ENCODE data around the gene FANCM. TPM values are rescaled to one million over a fixed set of nuclear protein-coding genes. Genes with fewer than 3 reads are reported as not detected.
"Not testable (repeated sequence)": the region's sequence is repeated elsewhere in the genome, so short reads cannot be mapped to it uniquely, and the experiment has no call there.

Gene FANCM
- total RNA-seq, 1 donor from 2014 or later, result 6.8 TPM

DNA sequence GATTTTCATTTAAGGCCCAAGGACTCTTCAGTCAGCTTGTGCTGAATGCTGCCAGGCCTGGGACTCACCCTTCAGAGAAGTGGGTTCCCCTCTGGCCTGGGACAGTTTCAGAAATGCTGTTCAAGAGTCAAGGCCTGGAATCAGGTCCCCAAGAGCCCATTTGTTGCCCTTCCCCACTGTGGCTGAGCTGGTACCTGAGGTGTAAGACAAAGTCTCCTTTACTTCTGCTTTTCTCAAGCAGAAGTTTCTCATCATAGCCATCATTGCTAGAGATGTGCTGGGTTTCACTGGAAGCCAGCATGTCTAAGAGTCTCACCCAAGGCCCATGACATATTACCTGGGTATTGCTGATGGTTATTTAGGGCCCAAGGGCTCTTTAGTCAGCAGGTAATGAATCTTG, 8.9 kb downstream of the FANCM start:
- no peak for DNase-seq (ENCODE audit: low read depth)

GRCh38 chr14:45145214-45145613, 9.5 kb downstream of the FANCM start:
- no peak for DNase-seq (ENCODE audit: low read depth)

- no peak for DNase-seq (ENCODE audit: low read depth)
Observed at GRCh38 chr14:45149602-45150001, 13.9 kb downstream of the FANCM start.

- DNase-seq (ENCODE audit: low read depth), result no peak
Observed at GRCh38 chr14:45150386-45150890, 14.7 kb downstream of the FANCM start.

GRCh38 chr14:45156067-45156466, 20.3 kb downstream of the FANCM start:
- DNase-seq (ENCODE audit: low read depth), result no peak

DNA sequence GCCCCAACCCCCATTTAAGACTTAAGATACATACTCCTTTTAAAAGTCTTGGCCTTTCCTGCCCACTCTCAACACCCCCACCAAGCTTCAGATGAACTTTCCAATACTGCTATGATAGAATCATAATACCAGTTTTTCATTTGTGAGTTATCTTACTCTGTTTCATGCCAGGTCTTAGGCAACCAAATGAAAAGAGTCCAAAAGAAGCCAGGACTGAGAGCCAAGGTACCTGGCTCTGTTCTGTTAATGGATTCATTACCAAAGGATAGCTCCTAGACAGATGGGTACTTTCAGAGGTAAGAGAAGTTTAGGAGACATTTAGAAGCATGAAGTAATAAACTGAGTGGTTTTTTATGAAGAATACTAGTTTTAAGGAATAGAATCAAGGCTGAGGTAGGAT, 34.2 kb downstream of the FANCM start:
- no peak for DNase-seq (ENCODE audit: low read depth)

DNA sequence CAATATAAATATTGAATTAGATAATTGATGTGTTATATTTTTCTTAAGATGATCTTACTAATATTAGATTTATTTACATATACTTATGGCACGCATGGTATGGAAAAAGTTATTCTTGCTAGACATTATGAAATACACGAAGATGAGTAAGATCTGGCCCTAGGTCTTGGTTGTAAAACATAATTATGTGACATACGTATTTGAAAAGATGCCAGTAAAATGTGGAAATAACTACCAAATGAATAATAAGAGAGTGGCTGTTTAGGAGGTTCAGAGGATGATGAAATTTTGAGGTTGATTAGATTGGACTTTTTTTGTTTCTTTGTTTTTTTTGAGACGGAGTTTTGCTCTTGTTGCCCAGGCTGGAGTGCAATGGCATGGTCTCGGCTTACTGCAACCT, 41.3 kb downstream of the FANCM start:
- no peak for DNase-seq (ENCODE audit: low read depth)

GRCh38 chr14:45181329-45181728, 45.6 kb downstream of the FANCM start:
- no peak for DNase-seq (ENCODE audit: low read depth)

DNA sequence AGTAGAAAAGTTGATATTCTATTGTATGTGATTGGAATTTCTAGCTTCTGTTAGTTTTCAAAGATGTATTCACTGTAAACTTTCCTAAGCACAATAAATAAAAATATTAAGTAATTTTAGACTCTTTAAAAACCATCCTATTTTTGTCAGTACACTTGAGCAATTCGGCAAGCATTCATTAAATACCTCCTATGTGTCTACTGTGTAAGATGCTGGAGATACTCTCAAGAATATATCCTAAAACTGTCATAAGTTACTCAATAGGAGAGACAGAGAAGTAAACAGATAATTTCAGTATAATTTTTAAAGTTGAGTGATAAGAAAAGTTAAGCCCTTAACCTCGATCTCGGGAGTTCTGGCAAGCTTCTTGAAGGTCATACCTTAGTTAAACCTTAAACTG, 46.1 kb downstream of the FANCM start:
- no peak for DNase-seq (ENCODE audit: low read depth)

DNA sequence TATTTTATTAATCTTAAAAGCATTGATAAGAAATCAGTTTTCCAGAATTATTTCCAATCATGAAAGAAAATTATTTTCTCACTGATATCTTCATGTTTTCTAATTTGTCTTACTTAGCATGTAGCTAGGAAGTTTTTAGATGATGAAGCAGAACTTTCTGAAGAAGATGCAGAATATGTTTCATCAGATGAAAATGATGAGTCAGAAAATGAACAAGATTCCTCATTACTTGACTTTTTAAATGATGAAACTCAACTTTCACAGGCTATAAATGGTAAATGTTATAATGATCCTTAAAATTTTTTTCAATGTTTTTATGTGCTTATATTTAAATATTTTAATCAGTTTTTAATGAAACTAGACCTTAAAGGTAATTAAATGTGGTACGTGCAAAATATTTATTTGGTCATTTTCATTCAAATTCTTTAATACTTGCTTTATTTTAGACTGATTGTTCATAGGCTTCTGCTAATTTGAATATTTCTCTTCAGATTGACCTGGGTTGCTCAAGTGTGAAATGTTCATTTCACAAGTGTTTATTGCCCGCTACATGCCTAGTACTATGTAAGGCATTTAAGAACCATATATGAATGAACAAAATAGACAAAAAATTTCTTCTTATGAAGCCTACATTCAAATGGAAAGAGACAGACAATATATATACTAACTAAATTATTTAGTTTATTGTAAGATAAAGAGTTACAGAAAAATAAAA, 49.5 kb downstream of the FANCM start:
- no peak for DNase-seq (ENCODE audit: low read depth)

GRCh38 chr14:45194964-45195363, 59.2 kb downstream of the FANCM start:
- no peak for DNase-seq (ENCODE audit: low read depth)

DNA sequence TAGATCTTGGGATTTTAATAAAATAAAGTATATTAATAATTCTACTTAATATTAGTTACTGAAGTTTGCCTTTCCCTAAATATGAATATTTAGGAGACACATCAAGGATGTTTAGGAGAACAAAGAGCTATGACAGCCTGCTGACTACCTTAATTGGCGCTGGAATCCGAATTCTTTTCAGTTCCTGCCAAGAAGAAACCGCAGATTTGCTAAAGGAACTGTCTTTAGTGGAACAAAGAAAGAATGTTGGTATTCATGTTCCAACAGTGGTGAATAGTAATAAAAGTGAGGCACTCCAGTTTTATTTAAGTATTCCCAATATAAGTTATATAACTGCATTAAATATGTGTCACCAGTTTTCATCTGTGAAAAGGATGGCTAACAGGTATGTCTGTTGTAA, 62.8 kb downstream of the FANCM start:
- DNase-seq (ENCODE audit: low read depth), result no peak

GRCh38 chr14:45199230-45199629, 63.5 kb downstream of the FANCM start:
- peak; percentile 7 for DNase-seq (ENCODE audit: low read depth)

GRCh38 chr14:45201905-45202304, 66.2 kb downstream of the FANCM start:
- peak; percentile 10 for DNase-seq (ENCODE audit: low read depth)

DNA sequence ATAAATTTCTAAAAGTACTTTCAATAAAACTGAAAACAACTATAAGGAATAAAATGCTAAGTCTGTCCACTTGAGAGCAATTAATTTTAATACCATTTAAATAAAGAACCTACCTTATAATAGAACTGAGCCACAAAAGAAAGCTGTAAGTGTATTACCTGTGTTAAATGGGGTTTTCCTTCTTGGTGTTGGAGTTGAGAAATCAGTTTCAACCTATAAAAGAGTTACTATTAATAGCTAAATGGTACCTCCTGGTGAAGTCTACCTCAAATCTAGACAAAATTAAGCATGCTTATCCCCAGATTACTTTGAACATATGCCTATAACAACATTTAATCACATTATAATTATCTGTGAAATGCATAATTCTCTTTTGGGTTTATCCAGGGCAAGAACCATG, 68.5 kb downstream of the FANCM start:
- DNase-seq (ENCODE audit: low read depth), result no peak

GRCh38 chr14:45210159-45210558, 74.4 kb downstream of the FANCM start:
- no peak for DNase-seq (ENCODE audit: low read depth)

- peak; percentile 14 for DNase-seq (ENCODE audit: low read depth)
Observed at GRCh38 chr14:45211295-45211694, 75.6 kb downstream of the FANCM start.

- DNase-seq (ENCODE audit: low read depth), result peak; percentile 56
Observed at GRCh38 chr14:45212231-45212630, 76.5 kb downstream of the FANCM start.

DNA sequence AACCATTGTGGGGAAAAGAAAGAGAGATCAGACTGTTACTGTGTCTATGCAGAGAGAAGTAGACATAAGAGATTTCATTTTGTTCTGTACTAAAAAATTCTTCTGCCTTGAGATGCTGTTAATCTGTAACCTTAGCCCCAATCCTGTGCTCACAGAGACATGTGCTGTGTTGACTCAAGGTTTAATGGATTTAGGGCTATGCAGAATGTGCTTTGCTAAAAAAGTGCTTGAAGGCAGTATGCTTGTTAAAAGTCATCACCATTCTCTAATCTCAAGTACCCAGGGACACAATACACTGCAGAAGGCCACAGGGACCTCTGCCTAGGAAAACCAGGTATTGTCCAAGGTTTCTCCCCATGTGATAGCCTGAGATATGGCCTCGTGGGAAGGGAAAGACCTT, 78.0 kb downstream of the FANCM start:
- DNase-seq (ENCODE audit: low read depth), result peak; percentile 66

- DNase-seq (ENCODE audit: low read depth), result not testable (repeated sequence)
Observed at GRCh38 chr14:45214341-45214740, 78.6 kb downstream of the FANCM start.

DNA sequence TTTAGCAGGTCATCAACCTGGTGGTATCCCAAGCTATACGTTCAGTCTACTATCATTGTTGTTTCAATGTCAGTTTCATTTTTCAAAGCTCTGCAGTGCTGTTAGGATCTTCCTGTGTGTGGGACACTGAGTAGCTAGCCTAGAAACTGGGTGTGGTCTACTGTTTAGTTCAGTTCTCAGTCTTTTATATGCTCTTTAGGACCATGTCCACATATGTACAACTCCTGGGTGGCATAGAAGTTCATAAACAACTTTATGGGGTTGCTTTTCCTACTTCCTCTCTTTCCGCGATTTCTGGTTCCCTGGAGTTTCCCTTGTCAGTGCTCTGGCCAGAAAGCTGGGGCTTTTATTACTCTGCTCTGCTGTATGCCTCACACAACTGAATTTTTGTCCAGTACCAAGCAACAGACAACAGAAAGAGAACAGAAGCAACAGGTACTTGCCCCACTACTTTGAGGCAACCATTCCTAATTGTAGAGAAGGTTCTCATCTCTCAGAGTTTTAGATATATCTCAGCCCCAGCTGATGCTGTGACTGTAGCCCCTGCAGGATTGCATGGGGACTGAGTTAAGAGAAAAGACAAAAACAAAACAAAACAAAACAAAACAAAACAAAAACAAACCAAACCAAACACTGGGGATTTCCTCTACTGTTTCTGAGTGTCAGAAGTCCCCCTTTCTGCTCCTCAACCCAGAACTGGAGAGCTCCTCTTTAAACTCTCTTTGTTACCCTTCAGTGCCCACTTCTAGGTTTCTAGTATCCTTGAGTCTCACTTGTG, 86.9 kb downstream of the FANCM start:
- no peak for DNase-seq (ENCODE audit: low read depth)

DNA sequence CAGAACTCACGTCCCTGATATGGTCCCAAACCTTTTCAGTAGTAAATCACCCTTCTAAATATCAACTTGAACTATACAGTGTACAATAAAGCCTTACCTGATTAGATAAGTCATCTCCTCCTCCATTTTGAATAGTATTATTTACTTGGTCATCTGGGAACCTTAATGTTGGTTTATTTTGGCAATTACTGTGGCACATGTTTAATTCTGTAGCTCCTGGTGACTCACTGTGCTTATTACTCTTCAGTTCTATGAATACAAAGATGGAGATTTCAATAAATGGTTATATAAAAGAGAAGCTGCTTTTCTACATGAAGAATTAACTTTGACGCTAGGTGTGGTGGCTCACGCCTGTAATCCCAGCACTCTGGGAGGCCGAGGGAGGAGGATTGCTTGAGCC, 91.8 kb downstream of the FANCM start:
- no peak for DNase-seq (ENCODE audit: low read depth)

- no peak for DNase-seq (ENCODE audit: low read depth)
Observed at GRCh38 chr14:45238988-45239387, 103.3 kb downstream of the FANCM start.
